Spleen (tissue), 13 donors: ENCODE results near the gene MFSD1. TPM values are rescaled to one million over a fixed set of nuclear protein-coding genes. Genes with fewer than 3 reads are reported as not detected.

ENCODE experiments used
- DNase-seq: peaks from one replicate; pipeline ENCODE4 v3.0.0-alpha.2; 2020
- H3K27ac ChIP-seq, 8 donors: fragments of 200-600 bp; sonication (generic) in 7 of 8; 1 replicate in 4 of 8; 2 replicates in 4 of 8; pipeline versions ENCODE4 v1.5.0 to v1.8.0; 2016 to 2021; ENCODE audit warnings: inconsistent platforms in 4 of 8, mild to moderate bottlenecking in 4 of 8, moderate library complexity in 1 of 8
- H3K27me3 ChIP-seq, 7 donors: fragments of 200-600 bp; sonication (generic) in 6 of 7; replicated peaks in 1 of 7; 1 replicate in 4 of 7; 2 replicates in 3 of 7; pipeline versions ENCODE4 v1.5.0 to v1.8.0; 2016 to 2021; ENCODE audit warnings: inconsistent platforms in 3 of 7, mild to moderate bottlenecking in 1 of 7
- H3K36me3 ChIP-seq, 6 donors: fragments of 200-600 bp; sonication (generic) in 5 of 6; 1 replicate in 4 of 6; 2 replicates in 2 of 6; pipeline versions ENCODE4 v1.5.0 to v1.8.0; 2016 to 2021; ENCODE audit warnings: inconsistent platforms in 2 of 6
- H3K4me1 ChIP-seq, 6 donors: fragments of 200-600 bp; sonication (generic) in 5 of 6; 1 replicate in 3 of 6; 2 replicates in 3 of 6; pipeline versions ENCODE4 v1.5.0 to v1.8.0; 2016 to 2021; ENCODE audit warnings: inconsistent platforms in 3 of 6
- H3K4me3 ChIP-seq, 8 donors: fragments of 200-600 bp; sonication (generic) in 7 of 8; 1 replicate in 4 of 8; 2 replicates in 4 of 8; pipeline versions ENCODE4 v1.5.0 to v1.8.0; 2016 to 2021; ENCODE audit warnings: inconsistent platforms in 4 of 8, mild to moderate bottlenecking in 4 of 8, moderate library complexity in 2 of 8
- H3K9me3 ChIP-seq, 8 donors: fragments of 200-600 bp; sonication (generic) in 7 of 8; 1 replicate in 4 of 8; 2 replicates in 4 of 8; pipeline versions ENCODE4 v1.5.0 to v1.8.0; 2016 to 2021; ENCODE audit warnings: inconsistent platforms in 4 of 8
- CTCF ChIP-seq, 11 experiments: fragments of 200-600 bp in 7 of 11; fragments of 450-650 bp in 4 of 11; sonication (generic) in 4 of 11; IDR thresholded peaks in 8 of 11; conservative IDR thresholded peaks in 3 of 11; 1 replicate in 7 of 11; 2 replicates in 4 of 11; pipeline versions ENCODE4 v1.4.0 to v1.8.0; 2016 to 2021; ENCODE audit warnings: antibody characterized with exemption in 11 of 11, inconsistent platforms in 4 of 11, mild to moderate bottlenecking in 1 of 11
- POLR2A ChIP-seq, 3 donors: fragments of 450-650 bp; IDR thresholded peaks; one replicate each; pipeline ENCODE4 v1.5.1; 2017; ENCODE audit warnings: antibody characterized with exemption in 3 of 3, mild to moderate bottlenecking in 1 of 3
- POLR2AphosphoS5 ChIP-seq, 3 donors: sonication (generic); formaldehyde crosslinking; IDR thresholded peaks; one replicate each; pipeline ENCODE4 v1.5.1; 2017; ENCODE audit warnings: antibody characterized with exemption in 3 of 3
- WGBS, 5 donors: extraction: QIAGEN DNeasy Blood & Tissue Kit in 3 of 5; methylation state at CpG; one replicate each; pipeline versions ENCODE4 v1.1.5 to v1.1.7; 2013 to 2018; 5-methylcytosine and 5-hydroxymethylcytosine counted together
- intact Hi-C: fragments of 100-400 bp; cut with DNase I; formaldehyde crosslinking; loops from one replicate; pipeline ENCODE4 v1.15.0; 2023; ENCODE audit warnings: low total_unique reads
- long read RNA-seq, 2 donors: transcript quantifications; one replicate each; lab custom pipeline, GENCODE V29; 2026
- polyA plus RNA-seq, 3 donors: library from polyadenylated mRNA; stranded (reverse); fragments of 200-250 nt; gene quantifications; one replicate each; pipeline ENCODE4 v1.2.1, GENCODE V29; 2013
- total RNA-seq, 7 donors: library from RNA; depleted of rRNA in 3 of 7; stranded (reverse); fragments of >200 nt in 3 of 7; fragmentation: NEBNext Ultra II Directional in 4 of 7; extraction: Animal tissue kit (Norgen Biotek cat#: 25700) in 4 of 7; gene quantifications; one replicate each; pipeline versions ENCODE4 v1.1.0 to v1.2.1, GENCODE V29; 2016 to 2021
- donor health status: healthy with polysubstance abuse.
- donor health status: DM: no; HTN: no; CAD: no; lungs with moderate emphysema.
- donor health status: DM: no; HTN: no; CAD: no.
- donor health status: Bipolar disorder and iron deficiency.
- donor health status: healthy.
- donor health status: DM: no; HTN: no; CAD: no.
- donor health status: DM: yes; HTN: yes; CAD: no.

MFSD1 gene
- total RNA-seq (100 to 1,000 TPM in 5 of 7 donors, 10 to 100 TPM in 2; 65.6 to 155 (median 129) TPM), polyA plus RNA-seq (10 to 100 TPM; 34.5 to 46.3 (median 42.9) TPM)
- long read RNA-seq, donor 1, transcript MFSD1-203 (16 exons, 2,423 nt): major isoform, 34 of 72 reads
- long read RNA-seq, donor 1, transcript MFSD1-204 (5 exons, 2,042 nt): minor isoform, 16 of 72 reads
- long read RNA-seq, donor 1, transcript MFSD1-207 (2 exons, 685 nt): minor isoform, 6 of 72 reads
- long read RNA-seq, donor 1, partial matches to known transcripts: 14 of 72 reads
- long read RNA-seq, donor 1, other reads (novel, unspliced or antisense): 0 of 72 reads
- long read RNA-seq, donor 2, transcript MFSD1-203 (16 exons, 2,423 nt): major isoform, 21 of 102 reads
- long read RNA-seq, donor 2, transcript MFSD1-204 (5 exons, 2,042 nt): minor isoform, 8 of 102 reads
- long read RNA-seq, donor 2, partial matches to known transcripts: 71 of 102 reads
- long read RNA-seq, donor 2, other reads (novel, unspliced or antisense): 0 of 102 reads

- no peaks in the 10 kb centered on the region for H3K9me3 ChIP-seq
- 0 to 1% (median 1%) methylated on average over 43 to 61 of the region's 61 CpGs for WGBS, 5 donors
- peak; percentile 99 for DNase-seq
- H3K27ac ChIP-seq: peak within 1 kb of the TSS; percentile 70 to 95 (median 91)
- TF ChIP-seq CTCF (IDR thresholded peaks at IDR 0.05 in 8 of 11, conservative IDR thresholded peaks at IDR 0.05 in 3 of 11) (no peak), POLR2A (IDR thresholded peaks at IDR 0.05) (peak in 2 of 3 donors; percentile 34 to 66), POLR2AphosphoS5 (IDR thresholded peaks at IDR 0.05) (peak; percentile 96 to 98 (median 98))
- H3K27me3 ChIP-seq: no peaks in the 10 kb centered on the region
- peaks cover 0 to 28% (median 9%) of the 10 kb centered on the region in 6 donors for H3K36me3 ChIP-seq
- H3K4me1 ChIP-seq: peaks cover 0 to 57% (median 43%) of the 10 kb centered on the region in 6 donors
- intact Hi-C loops: no loop called here
- peak within 1 kb of the TSS; percentile 70 to 97 (median 88) for H3K4me3 ChIP-seq
These were observed at the start of gene MFSD1 for GRCh38 chr3:158801696-158802408. Gene MFSD1, plus strand, starts transcription at chr3:158802054. Its CDS starts 99 bp downstream, at chr3:158802153.

GRCh38 chr3:158753854-158754253 lies 48.0 kb upstream of the MFSD1 start:
- intact Hi-C loops: no loop called here
- Histone ChIP-seq H3K4me1 (peaks cover 0 to 1% (median 0%) of the 10 kb centered on the region in 6 donors), H3K27ac (no peak overlapping the region), H3K27me3 (no peaks in the 10 kb centered on the region), H3K4me3 (no peak overlapping the region), H3K9me3 (no peaks in the 10 kb centered on the region), H3K36me3 (no peaks in the 10 kb centered on the region)
- TF ChIP-seq CTCF (IDR thresholded peaks at IDR 0.05 in 8 of 11, conservative IDR thresholded peaks at IDR 0.05 in 3 of 11): no peak
- no peak for TF ChIP-seq POLR2A (IDR thresholded peaks at IDR 0.05)
- TF ChIP-seq POLR2AphosphoS5 (IDR thresholded peaks at IDR 0.05): no peak
- DNase-seq: no peak
- 91 to 99% (median 96%) methylated on average over 5 of the region's 5 CpGs for WGBS, 5 donors

- no peaks in the 10 kb centered on the region for H3K27me3 ChIP-seq
- DNase-seq: no peak
- 81 to 91% (median 85%) methylated on average over 2 of the region's 2 CpGs for WGBS, 5 donors
- TF ChIP-seq POLR2A (IDR thresholded peaks at IDR 0.05): no peak
- peaks cover 0 to 6% (median 0%) of the 10 kb centered on the region in 6 donors for H3K36me3 ChIP-seq
- H3K27ac ChIP-seq: no peak overlapping the region
- H3K4me3 ChIP-seq: no peak overlapping the region
- no peaks in the 10 kb centered on the region for H3K4me1 ChIP-seq
- intact Hi-C loops: no loop called here
- no peaks in the 10 kb centered on the region for H3K9me3 ChIP-seq
These were observed 46.4 kb upstream of the MFSD1 start for GRCh38 chr3:158755421-158755820.

GRCh38 chr3:158761350-158761749 lies 40.5 kb upstream of the MFSD1 start:
- Histone ChIP-seq H3K4me3 (no peak overlapping the region), H3K4me1 (no peaks in the 10 kb centered on the region), H3K27me3 (no peaks in the 10 kb centered on the region), H3K36me3 (peaks cover 0 to 7% (median 0%) of the 10 kb centered on the region in 6 donors), H3K27ac (no peak overlapping the region), H3K9me3 (no peaks in the 10 kb centered on the region)
- intact Hi-C loops: no loop called here
- DNase-seq: no peak
- WGBS, 5 donors: 76 to 85% (median 83%) methylated on average over 3 of the region's 3 CpGs
- TF ChIP-seq POLR2A (IDR thresholded peaks at IDR 0.05): no peak
- TF ChIP-seq POLR2AphosphoS5 (IDR thresholded peaks at IDR 0.05): no peak
- no peak for TF ChIP-seq CTCF (IDR thresholded peaks at IDR 0.05 in 8 of 11, conservative IDR thresholded peaks at IDR 0.05 in 3 of 11)
